Heart left ventricle (tissue), 16 donors: ENCODE measurements around the gene TMSB4X. TPM values are rescaled to one million over a fixed set of nuclear protein-coding genes. Genes with fewer than 3 reads are reported as not detected.

ENCODE experiments used
- ATAC-seq, 4 donors: fragments of 200-7000 bp; cut with Tn5 transposase; one replicate each; pipeline ENCODE4 v1.9.1; 2020 to 2022; ENCODE audit warnings: moderate library complexity in 4 of 4, mild to moderate bottlenecking in 3 of 4, moderate number of reproducible peaks in 1 of 4
- DNase-seq, 5 donors: peaks; one replicate each; pipeline ENCODE4 v3.0.0-alpha.2; 2020
- H3K27ac ChIP-seq, 12 donors: fragments of 200-600 bp; sonication (generic) in 4 of 12; one replicate each; pipeline versions ENCODE4 v1.5.0 to v1.8.0; 2016 to 2022; ENCODE audit warnings: mild to moderate bottlenecking in 2 of 12
- H3K27me3 ChIP-seq, 9 donors: fragments of 200-600 bp; sonication (generic) in 2 of 9; one replicate each; pipeline versions ENCODE4 v1.5.1 to v1.8.0; 2016 to 2022; ENCODE audit warnings: mild to moderate bottlenecking in 3 of 9
- H3K36me3 ChIP-seq, 9 donors: fragments of 200-600 bp; sonication (generic) in 2 of 9; one replicate each; pipeline versions ENCODE4 v1.5.0 to v1.8.0; 2018 to 2022; ENCODE audit warnings: mild to moderate bottlenecking in 2 of 9
- H3K4me1 ChIP-seq, 12 donors: fragments of 200-600 bp; sonication (generic) in 4 of 12; one replicate each; pipeline versions ENCODE4 v1.5.0 to v1.8.0; 2016 to 2022; ENCODE audit warnings: mild to moderate bottlenecking in 3 of 12
- H3K4me3 ChIP-seq, 12 donors: fragments of 200-600 bp; sonication (generic) in 4 of 12; one replicate each; pipeline versions ENCODE4 v1.5.0 to v1.8.0; 2017 to 2022; ENCODE audit warnings: mild to moderate bottlenecking in 9 of 12, moderate library complexity in 4 of 12
- H3K9me3 ChIP-seq, 12 donors: fragments of 200-600 bp; sonication (generic) in 4 of 12; one replicate each; pipeline versions ENCODE4 v1.5.0 to v1.8.0; 2016 to 2022; ENCODE audit warnings: mild to moderate bottlenecking in 1 of 12
- CTCF ChIP-seq, 12 donors: fragments of 200-600 bp; sonication (generic) in 4 of 12; IDR thresholded peaks; one replicate each; pipeline versions ENCODE4 v1.5.0 to v1.8.0; 2018 to 2022; ENCODE audit warnings: antibody characterized with exemption in 12 of 12, mild to moderate bottlenecking in 5 of 12
- POLR2A ChIP-seq, 2 donors: fragments of 450-650 bp; IDR thresholded peaks; one replicate each; pipeline ENCODE4 v1.6.1; 2017; ENCODE audit warnings: antibody characterized with exemption in 2 of 2, mild to moderate bottlenecking in 2 of 2, moderate library complexity in 2 of 2
- WGBS, 4 donors: extraction: QIAGEN DNeasy Blood & Tissue Kit in 2 of 4; methylation state at CpG; one replicate each; pipeline versions ENCODE4 v1.1.5 to v1.1.7; 2013 to 2018; 5-methylcytosine and 5-hydroxymethylcytosine counted together
- intact Hi-C, 10 donors: fragments of 100-400 bp; cut with DNase I; formaldehyde crosslinking; loops; one replicate each; pipeline versions ENCODE4 v1.11.1 to v1.14.2; 2022
- polyA plus RNA-seq, 2 donors: library from polyadenylated mRNA; stranded (reverse); fragments of 200-250 nt; gene quantifications; one replicate each; pipeline ENCODE4 v1.2.3, GENCODE V29; 2013
- total RNA-seq, 9 donors: library from RNA; depleted of rRNA in 2 of 9; stranded (reverse); fragments of >200 nt in 2 of 9; fragmentation: NEBNext Ultra II Directional in 3 of 9; extraction: Animal tissue kit (Norgen Biotek cat#: 25700) in 3 of 9; gene quantifications; one replicate each; pipeline versions ENCODE4 v1.1.0 to v1.2.4, GENCODE V29; 2016 to 2023
- donor health status: ischemic (EF 13 %, LVEDD 7.1; RV severe dilation, severe dysfunction).
- donor health status: healthy with polysubstance abuse.
- donor health status: DM: no; HTN: yes; CAD: no.
- donor health status: DM: no; HTN: no; CAD: no.
- donor health status: ischemic (EF 25% LVEDD 6.9; RV normal size, moderate dysfunction).
- donor health status: ischemic (EF 25% LVEDD 5.7; RV mildly dilated, moderate dysfunction).
- donor health status: healthy.
- donor health status: DM: yes; HTN: yes; CAD: no.
- donor health status: ischemic (EF 35%, LVEDD 5.7; RV mildly dilated, moderate dysfunction).
- donor health status: nonischemic (EF 11% LVEDD 7.7; RV severe dilation, severe dysfunction).
- donor health status: DM: yes; HTN: yes; CAD: no.
- donor health status: PGD.
- donor health status: ischemic (EF 29% LVEDD 5.4; RV normal size, mild dysfunction).
- donor health status: nonischemic (EF 23%, LVEDD 6.1; RV moderate dilation, normal function).

Gene TMSB4X
- total and polyA plus RNA-seq, 11 donors = 689 to 3,543 (median 1,264) TPM

- TF ChIP-seq CTCF (IDR thresholded peaks at IDR 0.05) = no peak
- no peak for TF ChIP-seq POLR2A (IDR thresholded peaks at IDR 0.05)
- no peak for ATAC-seq
- H3K36me3 ChIP-seq = no peaks in the 10 kb centered on the region
- DNase-seq = no peak
- no peaks in the 10 kb centered on the region for H3K9me3 ChIP-seq
- intact Hi-C loops = loop anchor here in 1 of 10 donors (10.0 kb wide), 1 partner anchor 100 kb away; no protein-coding TSS in a partner anchor
- no peak overlapping the region for H3K27ac ChIP-seq
- H3K27me3 ChIP-seq = peaks cover 0 to 23% (median 0%) of the 10 kb centered on the region in 9 donors
- H3K4me1 ChIP-seq = peaks cover 0 to 32% (median 11%) of the 10 kb centered on the region in 12 donors
- 73 to 80% (median 78%) methylated on average over 4 of the region's 4 CpGs for WGBS, 4 donors
- no peak overlapping the region for H3K4me3 ChIP-seq
Observed at GRCh38 chrX:12994321-12994720, 19.4 kb downstream of the TMSB4X start.

GRCh38 chrX:12996934-12997435, 22.1 kb downstream of the TMSB4X start:
- intact Hi-C loops = loop anchor here in 1 of 10 donors (10.0 kb wide), 1 partner anchor 98 kb away; no protein-coding TSS in a partner anchor
- Histone ChIP-seq H3K27ac (peak overlapping the region in 1 of 12 donors; percentile 81), H3K27me3 (peaks cover 0 to 11% (median 0%) of the 10 kb centered on the region in 9 donors), H3K9me3 (no peaks in the 10 kb centered on the region), H3K4me1 (peaks cover 0 to 48% (median 12%) of the 10 kb centered on the region in 12 donors), H3K4me3 (no peak overlapping the region), H3K36me3 (no peaks in the 10 kb centered on the region)
- TF ChIP-seq POLR2A (IDR thresholded peaks at IDR 0.05) (no peak), CTCF (IDR thresholded peaks at IDR 0.05) (no peak)
- WGBS, 4 donors = 81 to 92% (median 86%) methylated on average over 3 of the region's 3 CpGs
- no peak for DNase-seq
- no peak for ATAC-seq

GRCh38 chrX:12997906-12998687, 23.2 kb downstream of the TMSB4X start:
- no peaks in the 10 kb centered on the region for H3K36me3 ChIP-seq
- no peak for ATAC-seq
- peak overlapping the region in 7 of 12 donors; percentile 6 to 81 (median 43) for H3K27ac ChIP-seq
- H3K4me3 ChIP-seq = no peak overlapping the region
- no peak for TF ChIP-seq CTCF (IDR thresholded peaks at IDR 0.05)
- TF ChIP-seq POLR2A (IDR thresholded peaks at IDR 0.05) = no peak
- DNase-seq = no peak
- whole genome bisulfite sequencing, 4 donors = 38 to 52% (median 42%) methylated on average over 5 of the region's 5 CpGs
- peaks cover 0 to 59% (median 11%) of the 10 kb centered on the region in 12 donors for H3K4me1 ChIP-seq
- intact Hi-C loops = loop anchor here in 1 of 10 donors (10.0 kb wide), 1 partner anchor 97 kb away; no protein-coding TSS in a partner anchor
- H3K27me3 ChIP-seq = peaks cover 0 to 11% (median 0%) of the 10 kb centered on the region in 9 donors
- H3K9me3 ChIP-seq = no peaks in the 10 kb centered on the region

GRCh38 chrX:12999422-12999821, 24.5 kb downstream of the TMSB4X start:
- WGBS, 4 donors = 58 to 65% (median 61%) methylated on average over 9 of the region's 9 CpGs
- peak overlapping the region in 8 of 12 donors; percentile 21 to 81 (median 56) for H3K27ac ChIP-seq
- no peaks in the 10 kb centered on the region for H3K36me3 ChIP-seq
- H3K4me1 ChIP-seq = peaks cover 0 to 66% (median 9%) of the 10 kb centered on the region in 12 donors
- DNase-seq (no peak), ATAC-seq (peak in 1 of 4 donors; percentile 26)
- TF ChIP-seq CTCF (IDR thresholded peaks at IDR 0.05) (no peak), POLR2A (IDR thresholded peaks at IDR 0.05) (no peak)
- intact Hi-C loops = loop anchor here in 1 of 10 donors (10.0 kb wide), 1 partner anchor 95 kb away; no protein-coding TSS in a partner anchor
- H3K4me3 ChIP-seq = peak overlapping the region in 1 of 12 donors; percentile 1
- H3K27me3 ChIP-seq = peaks cover 0 to 11% (median 0%) of the 10 kb centered on the region in 9 donors
- no peaks in the 10 kb centered on the region for H3K9me3 ChIP-seq
